Muscle layer of colon (tissue), 2 donors: Measurements from ENCODE around the gene SEC23B.

Source experiments
- H3K27ac ChIP-seq: one replicate; pipeline ENCODE4 v1.7.0; 2013; ENCODE audit warnings: low read depth, mild to moderate bottlenecking, low read length, moderate library complexity
- H3K27me3 ChIP-seq, 2 donors: one replicate each; pipeline ENCODE4 v1.7.0; 2013; ENCODE audit warnings: low read length in 2 of 2, mild to moderate bottlenecking in 2 of 2; ENCODE audit not compliant: insufficient read depth in 2 of 2, control insufficient read depth in 1 of 2
- H3K36me3 ChIP-seq: one replicate; pipeline ENCODE4 v1.7.0; 2013; ENCODE audit warnings: mild to moderate bottlenecking, low read length; ENCODE audit not compliant: insufficient read depth
- H3K4me1 ChIP-seq: one replicate; pipeline ENCODE4 v1.7.0; 2013; ENCODE audit warnings: mild to moderate bottlenecking, low read length; ENCODE audit not compliant: insufficient read depth
- H3K4me3 ChIP-seq, 2 donors: one replicate each; pipeline ENCODE4 v1.7.0; 2013; ENCODE audit warnings: low read length in 2 of 2, low read depth in 1 of 2, mild to moderate bottlenecking in 1 of 2, moderate library complexity in 1 of 2
- H3K9ac ChIP-seq: one replicate; pipeline ENCODE4 v1.7.0; 2013; ENCODE audit warnings: low read length
- H3K9me3 ChIP-seq: one replicate; pipeline ENCODE4 v1.7.0; 2013; ENCODE audit warnings: mild to moderate bottlenecking, low read length
- donor health status: abdominal sarcoma.
- donor health status: Adenocarcinoma of cecum.

Gene SEC23B

GRCh38 chr20:18589941-18590674 lies 82.4 kb downstream of the SEC23B start:
- Histone ChIP-seq H3K36me3 (peaks cover 12% of the 10 kb centered on the region), H3K9me3 (no peaks in the 10 kb centered on the region), H3K4me3 (no peak overlapping the region), H3K27ac (no peak overlapping the region), H3K27me3 (no peaks in the 10 kb centered on the region), H3K4me1 (peaks cover 9% of the 10 kb centered on the region), H3K9ac (no peak overlapping the region)

DNA sequence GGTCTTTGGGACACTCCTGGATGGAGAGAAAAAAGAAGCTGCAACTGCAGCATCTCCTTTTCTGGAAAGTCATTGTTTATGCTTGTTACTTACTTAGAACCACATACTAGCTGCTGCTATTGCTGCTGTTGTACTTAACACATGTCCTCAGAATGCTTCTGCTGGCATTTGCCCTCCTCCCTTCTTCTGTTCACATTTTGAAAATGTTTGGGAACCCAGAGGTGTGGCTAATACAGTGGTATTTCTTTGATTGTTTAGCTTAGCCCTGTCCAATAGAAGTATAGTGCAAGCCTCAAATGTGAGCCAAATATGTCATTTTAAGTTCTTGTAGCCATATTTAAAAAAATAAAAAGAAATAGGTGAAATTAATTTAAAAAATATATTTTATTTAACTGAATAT lies 88.5 kb downstream of the SEC23B start:
- Histone ChIP-seq H3K27ac (no peak overlapping the region), H3K36me3 (peaks cover 26% of the 10 kb centered on the region), H3K9me3 (no peaks in the 10 kb centered on the region), H3K9ac (no peak overlapping the region), H3K4me3 (no peak overlapping the region), H3K27me3 (no peaks in the 10 kb centered on the region), H3K4me1 (no peaks in the 10 kb centered on the region)

GRCh38 chr20:18609741-18610140 lies 102.0 kb downstream of the SEC23B start:
- H3K9me3 ChIP-seq = no peaks in the 10 kb centered on the region

More at GRCh38 chr20:18609741-18610140, 102.0 kb downstream of the SEC23B start:
- H3K36me3 ChIP-seq = peaks cover 6% of the 10 kb centered on the region
- no peaks in the 10 kb centered on the region for H3K27me3 ChIP-seq
- no peaks in the 10 kb centered on the region for H3K4me1 ChIP-seq
- no peak overlapping the region for H3K27ac ChIP-seq
- H3K4me3 ChIP-seq = no peak overlapping the region
- H3K9ac ChIP-seq = no peak overlapping the region
